GM08714 (cell line): Measurements from ENCODE around the gene BRSK1.

Source experiments
- H3K4me3 ChIP-seq: fragments of 200-500 bp; sonication (Bioruptor generic); 2 replicates; pipeline ENCODE4 v1.5.1; 2014; ENCODE audit warnings: mild to moderate bottlenecking, low read length, inconsistent platforms
- ZNF274 ChIP-seq: IDR thresholded peaks from 2 replicates; pipeline ENCODE4 v1.6.1; 2012; ENCODE audit warnings: mild to moderate bottlenecking, low read depth, low read length

The BRSK1 gene

DNA sequence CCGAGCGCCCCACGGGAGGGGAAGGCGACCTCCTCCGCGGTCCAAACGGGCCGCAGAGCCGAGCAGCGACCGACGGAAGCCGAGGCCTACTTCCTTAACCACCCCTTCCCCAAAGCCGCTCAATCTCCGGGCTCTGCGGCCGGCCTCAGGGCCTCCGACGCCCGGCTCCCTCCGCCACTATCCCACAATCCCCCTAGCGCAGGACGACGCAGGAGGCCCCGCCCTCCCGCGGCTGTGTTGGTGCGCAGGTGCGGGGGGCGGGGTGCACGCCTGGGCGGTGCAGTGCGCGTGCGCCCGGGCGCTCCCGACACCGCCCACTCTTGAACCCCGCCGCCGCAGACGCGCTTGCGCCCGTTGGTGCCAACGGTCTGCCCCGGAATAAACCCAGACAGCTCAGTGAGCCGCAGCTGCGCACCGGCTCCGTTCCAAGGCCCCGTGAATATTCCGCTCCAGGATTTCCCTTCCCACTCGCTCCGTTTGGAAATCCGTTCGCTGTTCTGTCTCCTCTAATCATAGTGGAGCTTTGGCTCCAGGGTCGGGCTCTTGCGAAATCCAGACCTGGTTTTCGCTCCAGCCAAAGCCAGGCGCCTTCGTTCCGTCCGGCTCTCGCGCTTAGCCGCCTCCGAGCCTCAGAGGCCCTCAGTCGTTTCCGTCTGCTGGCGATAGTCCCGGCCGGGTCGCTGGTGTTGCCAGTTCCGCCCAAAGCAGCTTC, 24.8 kb upstream of the BRSK1 start, which contains the start of gene PPP6R1:
Gene PPP6R1, minus strand, starts transcription at position 190 of the 712 bp plus-strand sequence. CDS start 11,914 bp downstream, outside the sequence.
- H3K4me3 ChIP-seq = peak within 1 kb of the TSS; percentile 92
- TF ChIP-seq ZNF274 = no peak

DNA sequence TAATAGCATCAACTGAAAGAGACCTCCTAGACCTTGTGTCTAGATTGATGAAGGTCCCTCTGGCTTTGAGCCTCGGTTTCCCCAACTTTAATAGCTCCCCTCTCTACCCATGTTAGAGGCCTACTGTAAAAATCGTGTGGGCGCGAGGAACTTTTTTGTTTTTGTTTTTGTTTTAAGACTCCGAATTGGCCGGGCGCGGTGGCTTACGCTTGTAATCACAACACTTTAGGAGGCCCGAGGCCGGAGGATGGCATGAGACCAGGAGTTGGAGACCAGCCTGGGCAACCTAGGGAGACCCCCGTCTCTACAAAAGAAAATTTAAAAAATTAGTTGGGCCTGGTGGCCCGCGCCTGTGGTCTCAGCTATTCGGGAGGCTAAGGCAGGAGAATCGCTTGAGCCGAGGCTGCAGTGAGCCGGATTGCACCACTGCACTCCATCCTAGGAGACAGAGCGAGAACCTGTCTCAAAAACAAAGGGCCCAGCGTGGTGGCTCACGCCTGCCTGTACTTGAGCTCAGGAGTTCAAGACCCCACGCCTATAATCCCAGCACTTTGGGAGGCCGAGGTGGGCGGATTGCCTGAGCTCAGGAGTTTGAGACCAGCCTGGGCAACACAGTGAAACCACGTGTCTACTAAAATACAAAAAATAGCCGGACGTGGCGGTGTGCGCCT, 24.1 kb upstream of the BRSK1 start:
- peak overlapping the region; percentile 92 for H3K4me3 ChIP-seq
- no peak for TF ChIP-seq ZNF274

DNA sequence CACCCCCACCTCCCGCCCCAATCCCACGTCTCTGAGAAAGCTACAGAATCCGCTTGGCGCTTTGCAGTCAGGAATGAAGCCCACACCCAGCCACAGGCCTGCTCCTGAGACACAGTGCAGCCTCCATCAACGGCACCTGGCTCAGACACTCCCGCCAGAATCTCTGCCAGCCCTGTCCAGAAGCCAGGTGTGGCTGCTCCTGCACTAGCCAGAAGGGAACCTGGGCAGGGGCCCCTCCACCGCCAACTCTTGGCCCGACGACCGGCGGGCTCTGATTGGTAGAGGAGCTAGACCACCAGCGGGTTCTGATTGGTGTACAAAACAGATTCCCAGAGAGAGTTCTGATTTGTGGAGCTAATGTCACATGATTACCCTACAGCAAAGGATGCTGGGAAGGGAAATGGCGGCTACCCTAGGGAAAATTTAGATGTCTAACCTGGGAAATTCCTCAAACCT, 22.1 kb upstream of the BRSK1 start:
- no peak for TF ChIP-seq ZNF274

DNA sequence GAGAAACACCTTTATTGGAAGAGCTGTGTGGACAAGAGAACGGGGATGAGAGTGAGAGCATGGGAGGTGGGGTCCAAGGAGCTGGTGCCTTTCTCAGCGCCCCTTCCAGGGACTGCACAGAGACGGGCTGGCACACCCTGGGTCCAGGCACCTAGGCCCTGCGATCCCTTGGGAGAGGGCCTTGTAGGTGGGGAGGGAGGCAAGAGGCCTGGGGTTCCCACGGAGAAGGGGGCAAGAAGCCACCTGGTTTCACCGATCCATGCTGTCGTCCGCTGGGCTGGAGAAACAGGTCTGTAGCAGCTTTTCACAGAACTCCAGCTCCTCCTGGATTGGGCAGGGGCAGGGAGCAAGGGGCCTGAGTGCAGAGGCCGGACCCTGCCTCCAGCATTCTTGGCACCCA, 21.4 kb upstream of the BRSK1 start:
- no peak overlapping the region for H3K4me3 ChIP-seq
- TF ChIP-seq ZNF274 = no peak

More for the DNA sequence above, 22.1 kb upstream of the BRSK1 start:
- no peak overlapping the region for H3K4me3 ChIP-seq

DNA sequence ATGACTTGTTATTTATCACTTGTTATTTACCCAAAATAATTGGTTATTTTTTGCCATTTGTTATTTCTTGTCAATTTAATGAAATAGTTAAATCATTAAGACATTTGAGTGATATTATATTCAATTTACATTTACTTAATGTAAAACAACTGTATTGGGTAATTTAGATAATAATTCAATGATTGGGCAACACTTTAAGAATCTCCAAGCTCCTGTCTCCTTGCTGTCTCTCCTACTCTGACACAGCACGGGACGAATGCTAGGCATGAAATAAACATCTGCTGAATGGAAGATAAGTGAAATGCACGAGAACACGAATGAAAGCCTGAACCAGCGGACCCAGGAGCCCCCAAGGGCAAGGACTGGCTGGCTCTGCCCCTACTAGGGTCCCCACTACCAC, 19.3 kb upstream of the BRSK1 start:
- H3K4me3 ChIP-seq = no peak overlapping the region
- no peak for TF ChIP-seq ZNF274

DNA sequence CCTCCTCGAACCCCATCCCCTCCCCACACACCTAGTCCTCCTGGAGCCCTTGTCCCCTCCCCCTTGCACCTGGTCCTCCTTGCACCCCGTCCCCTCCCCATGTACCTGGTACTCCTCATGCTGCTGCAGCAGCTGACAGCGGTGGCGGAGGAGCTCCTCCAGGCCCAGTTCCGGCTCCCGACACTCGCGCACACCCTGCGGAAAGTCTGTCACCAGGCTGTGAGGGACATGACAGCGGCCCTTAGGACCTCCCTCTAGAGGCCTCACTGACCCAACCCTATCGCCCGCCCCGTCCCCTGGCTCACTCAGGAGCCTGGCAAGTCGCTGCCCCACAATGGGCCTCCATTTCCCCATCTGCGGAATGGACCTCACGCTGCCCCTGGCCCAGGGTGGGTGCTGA, 18.6 kb upstream of the BRSK1 start:
- no peak overlapping the region for H3K4me3 ChIP-seq
- TF ChIP-seq ZNF274 = no peak

DNA sequence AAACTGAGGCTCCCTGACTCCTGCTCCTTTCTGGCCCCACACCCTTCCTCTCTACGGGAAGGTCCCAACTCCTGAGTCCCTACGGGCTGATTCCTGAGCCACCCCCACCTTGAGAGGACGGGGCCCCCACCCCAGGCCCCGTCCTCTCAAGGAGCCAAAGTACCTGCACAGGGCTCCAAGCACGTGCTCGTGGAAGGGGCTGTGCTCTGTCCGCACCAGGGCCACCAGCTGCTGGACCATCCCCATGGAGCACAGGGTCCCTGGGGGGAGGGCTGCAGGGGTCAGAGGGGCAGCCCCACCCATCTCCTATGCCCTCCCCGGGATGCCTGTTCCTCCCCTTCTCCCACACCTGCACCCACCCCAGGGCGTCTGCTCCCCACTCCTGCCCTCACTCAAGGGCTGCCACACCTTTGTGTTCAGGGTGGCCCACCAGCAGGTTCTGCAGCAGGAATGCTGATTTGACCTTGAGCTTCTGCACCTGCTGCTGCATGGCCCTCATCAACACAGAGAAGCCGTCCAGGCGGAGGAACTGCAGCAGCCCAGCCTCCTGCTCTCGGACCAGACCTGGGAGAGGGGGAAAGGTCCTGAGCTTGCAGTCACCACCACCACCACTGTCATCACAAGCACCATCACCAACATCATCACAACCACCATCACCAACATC, 17.9 kb upstream of the BRSK1 start:
- no peak for TF ChIP-seq ZNF274
- H3K4me3 ChIP-seq = no peak overlapping the region

DNA sequence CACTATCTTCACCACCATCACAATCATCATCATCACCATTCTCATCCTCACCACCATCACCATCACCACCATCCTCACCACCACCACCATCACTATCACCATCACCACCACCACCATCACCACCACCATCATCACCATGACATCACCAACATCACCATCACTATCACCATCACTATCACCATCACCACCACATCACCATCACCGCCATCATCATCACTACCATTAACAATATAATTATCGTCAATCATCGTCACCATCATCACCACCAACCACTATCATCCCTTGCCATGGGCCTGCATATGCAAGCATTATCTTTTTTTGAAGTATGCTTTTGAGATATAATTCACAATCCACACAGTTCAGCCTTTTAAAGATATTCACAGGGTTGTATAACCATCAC, 17.4 kb upstream of the BRSK1 start:
- no peak overlapping the region for H3K4me3 ChIP-seq
- no peak for TF ChIP-seq ZNF274

DNA sequence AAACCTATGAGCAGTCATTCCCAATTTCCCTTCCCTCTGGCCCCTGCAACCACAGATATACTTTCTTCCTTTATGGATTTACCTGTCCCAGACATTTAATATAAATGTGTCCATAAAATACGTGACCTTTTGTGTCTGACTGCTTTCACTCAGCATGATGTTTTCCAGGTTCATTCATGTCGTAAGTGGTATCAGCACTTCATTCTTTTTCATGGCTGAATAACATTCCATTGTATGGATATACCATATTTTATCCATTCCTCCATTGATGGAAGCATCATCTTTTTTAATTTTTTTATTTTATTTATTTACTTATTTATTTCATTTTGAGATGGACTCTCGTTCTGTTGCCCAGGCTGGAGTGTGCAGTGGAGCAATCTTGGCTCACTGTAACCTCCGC, 17.0 kb upstream of the BRSK1 start:
- H3K4me3 ChIP-seq = no peak overlapping the region
- TF ChIP-seq ZNF274 = no peak

DNA sequence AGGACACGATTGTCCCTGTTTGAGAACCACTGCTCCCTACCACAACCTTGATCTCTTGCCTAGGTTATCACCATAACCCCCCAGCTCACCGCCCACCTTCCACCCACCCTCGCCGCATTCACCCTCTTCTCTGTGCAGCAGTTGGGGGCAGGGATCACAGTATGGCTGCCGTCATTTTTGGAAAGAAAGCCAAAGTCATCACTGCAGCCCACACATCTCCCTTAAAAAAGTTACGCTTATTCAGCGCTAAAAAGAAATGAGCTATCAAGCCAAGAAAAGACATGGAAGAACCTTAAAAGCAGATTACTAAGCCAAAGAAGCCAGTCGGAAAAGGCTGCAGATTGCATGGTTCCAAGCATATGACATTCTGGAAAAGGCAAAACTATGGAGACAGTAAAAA, 14.5 kb upstream of the BRSK1 start:
- no peak for TF ChIP-seq ZNF274

DNA sequence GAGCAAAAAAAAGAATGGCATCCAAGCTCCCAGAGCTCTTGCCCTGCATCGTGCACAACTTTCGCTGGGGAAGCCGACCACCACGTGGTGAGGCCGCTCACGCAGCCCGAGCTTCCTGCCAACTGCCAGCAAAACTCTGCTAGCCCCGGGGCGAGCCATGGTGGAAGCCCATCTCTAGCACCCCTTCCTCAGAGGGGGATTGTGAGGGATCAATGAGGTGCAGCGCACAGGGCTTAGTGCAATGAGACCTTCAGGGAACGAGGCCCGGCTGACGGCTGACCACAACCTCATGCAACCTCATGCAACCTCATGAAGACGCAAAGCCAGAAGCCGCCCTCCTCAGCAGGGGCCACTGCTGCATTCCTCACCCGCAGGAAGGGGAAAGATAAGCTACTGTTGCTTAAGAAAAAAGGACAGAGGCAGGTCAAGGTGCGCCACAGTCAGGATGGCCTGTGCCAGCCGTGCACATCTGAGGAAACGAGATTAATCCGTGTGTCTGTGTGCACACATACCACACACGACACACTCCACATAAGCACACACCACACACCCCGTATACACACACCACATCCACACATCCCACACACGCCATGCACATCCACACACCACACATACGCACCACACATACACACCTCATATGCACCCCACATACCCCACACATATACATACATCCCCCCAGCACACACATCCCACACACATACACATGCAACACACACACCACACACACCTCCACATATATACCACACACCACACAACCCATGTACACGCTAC, 13.4 kb upstream of the BRSK1 start:
- TF ChIP-seq ZNF274 = no peak
- H3K4me3 ChIP-seq = no peak overlapping the region

More for the DNA sequence above, 14.5 kb upstream of the BRSK1 start:
- H3K4me3 ChIP-seq = no peak overlapping the region

DNA sequence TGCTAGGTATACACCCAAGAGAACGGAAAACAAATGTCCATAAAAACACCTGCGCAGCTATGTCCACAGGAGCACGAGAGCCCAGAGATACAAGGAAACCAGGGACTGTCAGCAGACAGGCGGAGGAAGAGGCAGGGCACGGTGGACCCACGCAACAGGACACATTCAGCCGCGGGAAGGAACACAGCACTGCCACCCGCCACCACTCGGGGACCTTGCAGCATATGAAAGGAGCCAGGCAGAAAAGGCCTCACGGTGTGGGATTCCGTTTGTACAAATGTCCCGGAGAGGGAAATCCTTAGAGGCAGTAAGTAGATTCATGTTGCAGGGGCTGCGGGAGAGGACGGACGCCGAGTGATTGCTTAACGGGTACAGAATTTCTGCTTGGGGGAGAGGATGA, 11.7 kb upstream of the BRSK1 start:
- no peak for TF ChIP-seq ZNF274
- no peak overlapping the region for H3K4me3 ChIP-seq

DNA sequence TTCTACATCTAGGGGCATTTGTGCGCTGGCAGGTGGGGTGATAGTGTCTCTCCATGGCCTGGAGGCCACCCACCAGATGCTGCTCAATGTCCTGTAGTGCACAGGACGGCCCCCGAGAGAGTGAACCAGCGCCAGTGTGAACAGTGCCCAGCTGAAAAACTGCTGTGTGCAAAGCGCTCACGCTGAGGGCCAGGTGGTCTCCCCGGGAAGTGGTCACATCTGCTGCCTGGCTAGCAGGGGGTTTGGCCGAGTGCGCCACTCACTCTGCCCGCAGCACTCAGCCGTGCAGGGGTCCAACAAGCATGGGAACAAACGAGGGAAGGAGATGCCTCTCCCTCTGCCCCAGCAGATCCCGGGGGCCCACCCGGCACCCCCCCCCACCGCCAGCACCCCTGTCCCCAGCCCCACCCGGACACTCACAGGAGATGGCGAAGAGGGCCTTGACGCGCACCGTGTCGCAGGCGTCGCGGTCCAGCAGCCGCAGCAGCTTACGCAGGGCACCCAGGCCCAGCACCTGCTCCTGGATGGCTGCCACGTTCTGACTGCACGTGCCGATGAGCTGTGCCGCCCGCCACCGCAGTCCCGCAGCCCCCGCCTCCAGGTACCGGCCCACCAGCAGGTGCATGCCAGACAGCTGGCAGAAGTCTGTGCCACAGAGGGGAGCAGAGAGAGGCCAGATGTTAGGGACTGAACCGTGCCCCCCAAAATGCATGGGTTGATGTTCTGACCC, 9.7 kb upstream of the BRSK1 start:
- no peak for TF ChIP-seq ZNF274

More for the DNA sequence above, 9.7 kb upstream of the BRSK1 start:
- H3K4me3 ChIP-seq = no peak overlapping the region
